Panc1 (cell line): Measurements from ENCODE around the gene MTF1. TPM values are rescaled to one million over a fixed set of nuclear protein-coding genes. Genes with fewer than 3 reads are reported as not detected.

ENCODE experiments used
- ATAC-seq: fragments of 200-7000 bp; cut with Tn5 transposase; 2 replicates; pipeline ENCODE4 v1.9.1; 2020; ENCODE audit warnings: mild to moderate bottlenecking, moderate library complexity
- BruUV-seq: library from RNA; stranded (reverse); fragments of 400-500 nt; replicated peaks from 2 replicates; lab custom pipeline; 2021; lab: Mats Ljungman, UMichigan
- CTCF ChIA-PET: fragments of 300-600 bp; sonication (Branson Sonifier 250); formaldehyde crosslinking; loops from one replicate; lab custom pipeline; 2022; ENCODE audit warnings: antibody characterized with exemption; lab: Charles Lee
- POLR2A ChIA-PET: fragments of 300-600 bp; sonication (Branson Sonifier 250); formaldehyde crosslinking; loops from one replicate; lab custom pipeline; 2022; ENCODE audit warnings: antibody characterized with exemption; lab: Charles Lee
- DNase-seq: peaks from one replicate; pipeline ENCODE4 v3.0.0-alpha.2; 2010; ENCODE audit warnings: low read depth, low spot score
- H3K27ac ChIP-seq: 2 replicates; pipeline ENCODE4 v1.5.1; 2011; ENCODE audit warnings: mild to moderate bottlenecking, low read length, inconsistent platforms
- H3K27me3 ChIP-seq: fragments of 200-500 bp; sonication (Bioruptor generic); 2 replicates; pipeline ENCODE4 v1.6.0; 2014; ENCODE audit warnings: low read length, inconsistent platforms; ENCODE audit not compliant: control insufficient read depth, insufficient read depth
- H3K36me3 ChIP-seq: fragments of 200-500 bp; sonication (Bioruptor generic); 2 replicates; pipeline ENCODE4 v1.5.1; 2014; ENCODE audit warnings: inconsistent platforms, mild to moderate bottlenecking, low read length, moderate library complexity; ENCODE audit not compliant: control insufficient read depth, insufficient read depth
- H3K4me1 ChIP-seq: 2 replicates; pipeline ENCODE4 v1.5.1; 2011; ENCODE audit warnings: inconsistent platforms, mild to moderate bottlenecking, low read length, moderate library complexity; ENCODE audit not compliant: control insufficient read depth, insufficient read depth
- H3K4me3 ChIP-seq, 2 experiments: 2 replicates each; pipeline ENCODE4 v1.5.1; 2011 to 2012; ENCODE audit warnings: low read depth in 2 of 2, low read length in 2 of 2, mild to moderate bottlenecking in 2 of 2, inconsistent platforms in 1 of 2, moderate library complexity in 1 of 2
- H3K9me3 ChIP-seq: fragments of 200-500 bp; sonication (Bioruptor generic); 2 replicates; pipeline ENCODE4 v1.5.1; 2014; ENCODE audit warnings: low read depth, mild to moderate bottlenecking, inconsistent platforms, low read length, moderate library complexity; ENCODE audit not compliant: control insufficient read depth, insufficient read depth
- CTCF ChIP-seq: fragments of 450-650 bp; IDR thresholded peaks from 2 replicates; pipeline ENCODE4 v1.5.1; 2017; ENCODE audit warnings: mild to moderate bottlenecking
- POLR2AphosphoS5 ChIP-seq: IDR thresholded peaks from 2 replicates; pipeline ENCODE4 v1.6.1; 2012; ENCODE audit warnings: mild to moderate bottlenecking, low read depth, low read length, moderate library complexity
- SIN3A ChIP-seq: IDR thresholded peaks from 2 replicates; pipeline ENCODE4 v1.6.1; 2012; ENCODE audit warnings: low read depth, mild to moderate bottlenecking, low read length, moderate library complexity, borderline replicate concordance; ENCODE audit not compliant: insufficient read depth
- TCF7L2 ChIP-seq: IDR thresholded peaks from 2 replicates; pipeline ENCODE4 v1.6.1; 2011; ENCODE audit warnings: mild to moderate bottlenecking, low read depth, low read length, inconsistent platforms
- in situ Hi-C: cut with HindIII; loops from 2 replicates; pipeline ENCODE4 v1.10.0; 2016; ENCODE audit warnings: low sequenced_read_pairs, low pct_unique_long_range_greater_than_20kb
- intact Hi-C: fragments of 100-400 bp; cut with micrococcal nuclease; formaldehyde crosslinking; loops from one replicate; pipeline ENCODE4 v1.10.0; 2022; ENCODE audit not compliant: unreplicated experiment
- total RNA-seq: library from RNA; stranded (reverse); gene quantifications from one replicate; pipeline ENCODE4 v1.2.1, GENCODE V29; 2021; ENCODE audit not compliant: unreplicated experiment
- TF ChIP-seq, protein P1 (sequence below), 2 experiments: IDR thresholded peaks; 2 replicates each; pipeline ENCODE4 v1.6.1; 2011 to 2012; ENCODE audit warnings: low read depth in 2 of 2, control low read depth in 1 of 2, low read length in 1 of 2, mild to moderate bottlenecking in 1 of 2, moderate library complexity in 1 of 2; ENCODE audit not compliant: insufficient read depth in 1 of 2

Gene MTF1
- total RNA-seq, 1 experiment from 2014 or later = 26.2 TPM

DNA sequence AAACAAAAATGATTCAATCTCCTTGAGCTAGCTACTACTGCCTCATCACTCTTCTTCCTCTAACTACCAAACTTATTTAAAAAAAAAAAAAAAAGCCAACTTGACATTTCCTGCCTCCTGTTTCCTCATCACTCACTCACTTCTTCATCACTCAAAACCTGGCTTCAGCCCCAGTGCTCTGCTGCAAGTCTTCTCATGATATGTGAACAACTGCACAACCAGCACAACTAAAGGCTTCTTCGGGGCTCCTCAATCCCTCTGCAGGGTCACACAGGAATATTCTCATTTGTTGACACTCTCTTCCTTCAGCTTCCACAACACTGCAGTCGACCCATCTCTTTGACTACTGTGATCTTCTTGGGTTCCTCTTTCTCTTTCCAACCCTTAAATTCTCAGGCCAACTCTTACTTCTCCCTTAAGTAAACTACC lies 7.6 kb downstream of the MTF1 start:
- H3K9me3 ChIP-seq = no peaks in the 10 kb centered on the region
- CTCF ChIA-PET = no interaction called here
- POLR2A ChIA-PET = interaction anchor here (0.7 to 1.1 kb wide), 2 partner anchors 8 to 98 kb away, joined by 3 read pairs; partner anchors contain the start of gene MTF1
- H3K4me1 ChIP-seq = peaks cover under 1% of the 10 kb centered on the region; the same call in 1 of the 2 replicates
- H3K27me3 ChIP-seq = no peaks in the 10 kb centered on the region
- H3K36me3 ChIP-seq = peaks cover 5% of the 10 kb centered on the region; the same call in 1 of the 2 replicates
- H3K27ac ChIP-seq = no peak overlapping the region
- intact Hi-C loops (no loop called here), in situ Hi-C loops (no loop called here)
- TSS peak; percentile 5 for BruUV-seq
- no peak for DNase-seq
- no peak for ATAC-seq
- TF ChIP-seq POLR2AphosphoS5 = no peak
- TF ChIP-seq, protein P1, sequence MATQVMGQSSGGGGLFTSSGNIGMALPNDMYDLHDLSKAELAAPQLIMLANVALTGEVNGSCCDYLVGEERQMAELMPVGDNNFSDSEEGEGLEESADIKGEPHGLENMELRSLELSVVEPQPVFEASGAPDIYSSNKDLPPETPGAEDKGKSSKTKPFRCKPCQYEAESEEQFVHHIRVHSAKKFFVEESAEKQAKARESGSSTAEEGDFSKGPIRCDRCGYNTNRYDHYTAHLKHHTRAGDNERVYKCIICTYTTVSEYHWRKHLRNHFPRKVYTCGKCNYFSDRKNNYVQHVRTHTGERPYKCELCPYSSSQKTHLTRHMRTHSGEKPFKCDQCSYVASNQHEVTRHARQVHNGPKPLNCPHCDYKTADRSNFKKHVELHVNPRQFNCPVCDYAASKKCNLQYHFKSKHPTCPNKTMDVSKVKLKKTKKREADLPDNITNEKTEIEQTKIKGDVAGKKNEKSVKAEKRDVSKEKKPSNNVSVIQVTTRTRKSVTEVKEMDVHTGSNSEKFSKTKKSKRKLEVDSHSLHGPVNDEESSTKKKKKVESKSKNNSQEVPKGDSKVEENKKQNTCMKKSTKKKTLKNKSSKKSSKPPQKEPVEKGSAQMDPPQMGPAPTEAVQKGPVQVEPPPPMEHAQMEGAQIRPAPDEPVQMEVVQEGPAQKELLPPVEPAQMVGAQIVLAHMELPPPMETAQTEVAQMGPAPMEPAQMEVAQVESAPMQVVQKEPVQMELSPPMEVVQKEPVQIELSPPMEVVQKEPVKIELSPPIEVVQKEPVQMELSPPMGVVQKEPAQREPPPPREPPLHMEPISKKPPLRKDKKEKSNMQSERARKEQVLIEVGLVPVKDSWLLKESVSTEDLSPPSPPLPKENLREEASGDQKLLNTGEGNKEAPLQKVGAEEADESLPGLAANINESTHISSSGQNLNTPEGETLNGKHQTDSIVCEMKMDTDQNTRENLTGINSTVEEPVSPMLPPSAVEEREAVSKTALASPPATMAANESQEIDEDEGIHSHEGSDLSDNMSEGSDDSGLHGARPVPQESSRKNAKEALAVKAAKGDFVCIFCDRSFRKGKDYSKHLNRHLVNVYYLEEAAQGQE (IDR thresholded peaks at IDR 0.05; ENCODE audit: insufficient read depth in 1 of 2, low read depth in 2 of 2, low read length in 1 of 2) = no peak
- no peak for TF ChIP-seq TCF7L2
- TF ChIP-seq CTCF = no peak
- no peak for TF ChIP-seq SIN3A
- no peak overlapping the region for H3K4me3 ChIP-seq

DNA sequence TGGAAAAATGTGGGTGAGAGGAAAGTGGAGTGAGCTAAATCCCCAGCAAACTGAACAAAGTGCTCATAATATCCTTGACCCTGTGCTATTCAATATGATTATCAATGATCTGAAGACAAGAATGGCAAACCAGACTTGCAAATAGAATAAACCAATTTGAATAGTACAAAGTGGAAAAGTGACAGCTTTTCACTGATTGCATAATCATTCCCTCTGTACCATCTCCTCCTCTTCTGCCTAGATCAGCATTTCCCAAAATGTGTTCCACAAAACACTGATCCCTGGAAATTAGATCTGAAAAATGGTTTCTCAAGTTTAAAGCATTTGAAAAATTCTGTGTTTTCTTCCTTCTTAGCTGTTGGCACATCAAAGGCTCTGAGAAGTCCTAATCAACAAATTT lies 8.1 kb downstream of the MTF1 start:
- TF ChIP-seq TCF7L2 (no peak), POLR2AphosphoS5 (no peak), CTCF (no peak), SIN3A (no peak)
- TF ChIP-seq, protein P1 (IDR thresholded peaks at IDR 0.05; ENCODE audit: insufficient read depth in 1 of 2, low read depth in 2 of 2, low read length in 1 of 2) = no peak
- ChIA-PET CTCF (no interaction called here), POLR2A (interaction anchor here (0.7 to 1.1 kb wide), 2 partner anchors 8 to 98 kb away, joined by 3 read pairs; partner anchors contain the start of gene MTF1)
- no TSS peak for BruUV-seq
- in situ Hi-C loops = no loop called here
- Histone ChIP-seq H3K36me3 (peaks cover 2% of the 10 kb centered on the region; the same call in 1 of the 2 replicates), H3K9me3 (no peaks in the 10 kb centered on the region), H3K4me3 (no peak overlapping the region), H3K4me1 (no peaks in the 10 kb centered on the region), H3K27me3 (no peaks in the 10 kb centered on the region), H3K27ac (no peak overlapping the region)
- ATAC-seq (no peak), DNase-seq (no peak)
- intact Hi-C loops = no loop called here
